GM18909 (cell line): ENCODE measurements around the gene PSMD4.
"Not testable (repeated sequence)": the region's sequence is repeated elsewhere in the genome, so short reads cannot be mapped to it uniquely, and the experiment has no call there.

Source experiments
- ATAC-seq: cut with Tn5 transposase; IDR thresholded peaks from one replicate; pipeline ENCODE4 v1.9.1; 2021; ENCODE audit warnings: mild to moderate bottlenecking; ENCODE audit not compliant: unreplicated experiment, poor library complexity

PSMD4 gene

GRCh38 chr1:151267760-151268159 is 13.2 kb downstream of the PSMD4 start:
- ATAC-seq, result no peak

- ATAC-seq, result no peak
Observed at GRCh38 chr1:151273924-151274466, 19.5 kb downstream of the PSMD4 start.

- ATAC-seq, result not testable (repeated sequence)
Observed at GRCh38 chr1:151275341-151275740, 20.8 kb downstream of the PSMD4 start.

GRCh38 chr1:151277249-151277648 is 22.7 kb downstream of the PSMD4 start:
- ATAC-seq, result no peak

GRCh38 chr1:151281225-151281968 is 26.9 kb downstream of the PSMD4 start:
- ATAC-seq, result peak; percentile 49

- ATAC-seq, result peak; percentile 87
Observed at GRCh38 chr1:151281969-151282882, 27.7 kb downstream of the PSMD4 start, which contains the start of gene ZNF687. Gene ZNF687, plus strand, starts transcription at chr1:151282299. Its CDS starts 3,993 bp downstream, at chr1:151286292.

GRCh38 chr1:151282883-151283725 is 28.6 kb downstream of the PSMD4 start:
- no peak for ATAC-seq

GRCh38 chr1:151284013-151284577 is 29.6 kb downstream of the PSMD4 start:
- no peak for ATAC-seq

GRCh38 chr1:151286619-151287340 is 32.2 kb downstream of the PSMD4 start:
- ATAC-seq, result no peak

- ATAC-seq, result no peak
Observed at GRCh38 chr1:151287341-151287699, 32.8 kb downstream of the PSMD4 start.

GRCh38 chr1:151287767-151288500 is 33.4 kb downstream of the PSMD4 start:
- no peak for ATAC-seq

GRCh38 chr1:151288502-151288901 is 34.0 kb downstream of the PSMD4 start:
- ATAC-seq, result no peak

GRCh38 chr1:151289080-151289935 is 34.8 kb downstream of the PSMD4 start:
- ATAC-seq, result no peak

GRCh38 chr1:151289991-151290708 is 35.6 kb downstream of the PSMD4 start:
- no peak for ATAC-seq

GRCh38 chr1:151290709-151291303 is 36.3 kb downstream of the PSMD4 start:
- ATAC-seq, result no peak

GRCh38 chr1:151292207-151293030 is 37.9 kb downstream of the PSMD4 start:
- no peak for ATAC-seq
